Sigmoid colon (tissue), 4 donors: ENCODE measurements around the gene GON4L.

Source experiments
- EP300 ChIP-seq, 4 donors: sonication (generic); formaldehyde crosslinking; IDR thresholded peaks; one replicate each; pipeline ENCODE4 v1.6.1; 2017; ENCODE audit warnings: antibody characterized with exemption in 4 of 4
- TF ChIP-seq, protein P1 (sequence below), 4 experiments: fragments of 450-650 bp in 3 of 4; fragments of 200-600 bp in 1 of 4; IDR thresholded peaks; one replicate each; pipeline ENCODE4 v1.5.1; 2016 to 2019; ENCODE audit warnings: antibody characterized with exemption in 4 of 4, mild to moderate bottlenecking in 3 of 4, moderate library complexity in 2 of 4

DNA sequence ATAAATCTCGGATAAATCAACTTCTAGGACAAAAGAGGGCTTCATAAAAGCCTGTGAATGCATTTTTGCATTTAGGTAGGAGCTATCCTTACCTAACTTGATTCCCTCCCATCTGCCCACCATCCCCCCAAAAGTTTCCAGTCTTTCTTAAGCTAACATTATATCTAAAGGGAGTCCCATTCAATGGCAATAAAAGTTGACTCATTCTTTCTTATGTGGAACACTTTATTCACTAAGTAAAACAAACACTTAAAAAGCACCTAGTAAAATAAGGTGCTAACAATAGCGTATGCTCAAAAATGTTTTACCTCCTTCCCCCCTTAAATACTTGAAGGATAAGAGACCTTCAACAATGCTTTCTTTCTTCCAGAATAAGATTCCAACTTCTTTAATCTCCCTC, 83.8 kb downstream of the GON4L start:
- no peak for TF ChIP-seq EP300 (IDR thresholded peaks at IDR 0.05)
- TF ChIP-seq, protein P1, sequence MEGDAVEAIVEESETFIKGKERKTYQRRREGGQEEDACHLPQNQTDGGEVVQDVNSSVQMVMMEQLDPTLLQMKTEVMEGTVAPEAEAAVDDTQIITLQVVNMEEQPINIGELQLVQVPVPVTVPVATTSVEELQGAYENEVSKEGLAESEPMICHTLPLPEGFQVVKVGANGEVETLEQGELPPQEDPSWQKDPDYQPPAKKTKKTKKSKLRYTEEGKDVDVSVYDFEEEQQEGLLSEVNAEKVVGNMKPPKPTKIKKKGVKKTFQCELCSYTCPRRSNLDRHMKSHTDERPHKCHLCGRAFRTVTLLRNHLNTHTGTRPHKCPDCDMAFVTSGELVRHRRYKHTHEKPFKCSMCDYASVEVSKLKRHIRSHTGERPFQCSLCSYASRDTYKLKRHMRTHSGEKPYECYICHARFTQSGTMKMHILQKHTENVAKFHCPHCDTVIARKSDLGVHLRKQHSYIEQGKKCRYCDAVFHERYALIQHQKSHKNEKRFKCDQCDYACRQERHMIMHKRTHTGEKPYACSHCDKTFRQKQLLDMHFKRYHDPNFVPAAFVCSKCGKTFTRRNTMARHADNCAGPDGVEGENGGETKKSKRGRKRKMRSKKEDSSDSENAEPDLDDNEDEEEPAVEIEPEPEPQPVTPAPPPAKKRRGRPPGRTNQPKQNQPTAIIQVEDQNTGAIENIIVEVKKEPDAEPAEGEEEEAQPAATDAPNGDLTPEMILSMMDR (IDR thresholded peaks at IDR 0.05), result no peak
